IMR-90 (cell line): Measurements from ENCODE around the gene NTSR1.

Experiments used
- MAFK ChIP-seq: IDR thresholded peaks from 2 replicates; pipeline ENCODE4 v1.6.1; 2012; ENCODE audit warnings: low read depth, low read length, improper control_type of control experiment
- POLR2A ChIP-seq: IDR thresholded peaks from 2 replicates; pipeline ENCODE4 v1.6.1; 2012; ENCODE audit warnings: mild to moderate bottlenecking, low read depth, low read length
- RAD21 ChIP-seq: IDR thresholded peaks from 2 replicates; pipeline ENCODE4 v1.6.1; 2012; ENCODE audit warnings: low read length, improper control_type of control experiment
- TF ChIP-seq, protein P1 (sequence below): conservative IDR thresholded peaks from 2 replicates; pipeline ENCODE4 v1.5.1; 2012; ENCODE audit warnings: mild to moderate bottlenecking, low read depth, low read length, improper control_type of control experiment
- TF ChIP-seq, protein P2 (sequence below): fragments of 150-350 bp; IDR thresholded peaks from 2 replicates; pipeline ENCODE4 v1.6.1; 2016; ENCODE audit warnings: low read depth, mild to moderate bottlenecking, low read length, moderate library complexity, borderline replicate concordance

DNA sequence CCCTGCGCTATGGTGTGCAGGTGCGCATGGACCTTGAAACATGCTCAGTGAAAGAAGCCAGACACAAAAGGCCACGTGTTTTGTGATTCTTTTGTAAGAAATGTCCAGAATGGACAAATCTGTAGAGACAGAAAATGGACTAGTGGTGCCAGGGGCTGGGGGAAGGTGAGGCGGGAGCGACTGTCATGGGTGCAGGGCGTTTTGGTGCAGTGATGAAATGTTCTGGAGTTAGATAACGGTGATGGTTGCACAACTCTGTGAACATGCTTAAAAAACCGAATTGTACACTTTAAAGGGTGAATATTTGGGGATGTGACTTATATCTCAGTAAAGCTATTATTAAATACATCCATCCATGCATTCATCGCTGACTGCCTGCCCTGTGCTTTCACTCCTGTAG is 31.7 kb upstream of the NTSR1 start:
- TF ChIP-seq, protein P1, sequence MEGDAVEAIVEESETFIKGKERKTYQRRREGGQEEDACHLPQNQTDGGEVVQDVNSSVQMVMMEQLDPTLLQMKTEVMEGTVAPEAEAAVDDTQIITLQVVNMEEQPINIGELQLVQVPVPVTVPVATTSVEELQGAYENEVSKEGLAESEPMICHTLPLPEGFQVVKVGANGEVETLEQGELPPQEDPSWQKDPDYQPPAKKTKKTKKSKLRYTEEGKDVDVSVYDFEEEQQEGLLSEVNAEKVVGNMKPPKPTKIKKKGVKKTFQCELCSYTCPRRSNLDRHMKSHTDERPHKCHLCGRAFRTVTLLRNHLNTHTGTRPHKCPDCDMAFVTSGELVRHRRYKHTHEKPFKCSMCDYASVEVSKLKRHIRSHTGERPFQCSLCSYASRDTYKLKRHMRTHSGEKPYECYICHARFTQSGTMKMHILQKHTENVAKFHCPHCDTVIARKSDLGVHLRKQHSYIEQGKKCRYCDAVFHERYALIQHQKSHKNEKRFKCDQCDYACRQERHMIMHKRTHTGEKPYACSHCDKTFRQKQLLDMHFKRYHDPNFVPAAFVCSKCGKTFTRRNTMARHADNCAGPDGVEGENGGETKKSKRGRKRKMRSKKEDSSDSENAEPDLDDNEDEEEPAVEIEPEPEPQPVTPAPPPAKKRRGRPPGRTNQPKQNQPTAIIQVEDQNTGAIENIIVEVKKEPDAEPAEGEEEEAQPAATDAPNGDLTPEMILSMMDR: no peak
- TF ChIP-seq POLR2A: no peak
- no peak for TF ChIP-seq MAFK
- no peak for TF ChIP-seq RAD21
- TF ChIP-seq, protein P2, sequence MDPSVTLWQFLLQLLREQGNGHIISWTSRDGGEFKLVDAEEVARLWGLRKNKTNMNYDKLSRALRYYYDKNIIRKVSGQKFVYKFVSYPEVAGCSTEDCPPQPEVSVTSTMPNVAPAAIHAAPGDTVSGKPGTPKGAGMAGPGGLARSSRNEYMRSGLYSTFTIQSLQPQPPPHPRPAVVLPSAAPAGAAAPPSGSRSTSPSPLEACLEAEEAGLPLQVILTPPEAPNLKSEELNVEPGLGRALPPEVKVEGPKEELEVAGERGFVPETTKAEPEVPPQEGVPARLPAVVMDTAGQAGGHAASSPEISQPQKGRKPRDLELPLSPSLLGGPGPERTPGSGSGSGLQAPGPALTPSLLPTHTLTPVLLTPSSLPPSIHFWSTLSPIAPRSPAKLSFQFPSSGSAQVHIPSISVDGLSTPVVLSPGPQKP: no peak
